ENCODE results near the gene SPOCD1.

DNA sequence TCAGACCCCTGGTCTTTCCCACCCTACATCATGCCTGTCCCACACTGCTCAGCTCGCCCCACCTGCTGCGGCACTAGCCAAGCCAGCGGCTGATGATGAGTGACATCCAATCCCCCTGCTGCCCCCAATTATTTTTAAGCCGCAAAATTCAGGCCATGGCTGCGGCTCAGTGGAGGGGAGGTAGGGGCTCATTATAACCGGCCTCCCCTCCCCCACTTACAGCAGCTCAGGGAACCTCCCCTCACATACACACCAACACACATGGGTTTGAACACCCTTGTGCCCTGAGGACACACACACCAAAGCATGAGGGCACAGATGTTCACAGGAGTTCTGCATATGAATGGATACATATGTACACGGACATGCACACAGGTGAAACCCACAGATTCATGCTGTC lies 57.0 kb downstream of the SPOCD1 start:
- TF ChIP-seq, protein P1, sequence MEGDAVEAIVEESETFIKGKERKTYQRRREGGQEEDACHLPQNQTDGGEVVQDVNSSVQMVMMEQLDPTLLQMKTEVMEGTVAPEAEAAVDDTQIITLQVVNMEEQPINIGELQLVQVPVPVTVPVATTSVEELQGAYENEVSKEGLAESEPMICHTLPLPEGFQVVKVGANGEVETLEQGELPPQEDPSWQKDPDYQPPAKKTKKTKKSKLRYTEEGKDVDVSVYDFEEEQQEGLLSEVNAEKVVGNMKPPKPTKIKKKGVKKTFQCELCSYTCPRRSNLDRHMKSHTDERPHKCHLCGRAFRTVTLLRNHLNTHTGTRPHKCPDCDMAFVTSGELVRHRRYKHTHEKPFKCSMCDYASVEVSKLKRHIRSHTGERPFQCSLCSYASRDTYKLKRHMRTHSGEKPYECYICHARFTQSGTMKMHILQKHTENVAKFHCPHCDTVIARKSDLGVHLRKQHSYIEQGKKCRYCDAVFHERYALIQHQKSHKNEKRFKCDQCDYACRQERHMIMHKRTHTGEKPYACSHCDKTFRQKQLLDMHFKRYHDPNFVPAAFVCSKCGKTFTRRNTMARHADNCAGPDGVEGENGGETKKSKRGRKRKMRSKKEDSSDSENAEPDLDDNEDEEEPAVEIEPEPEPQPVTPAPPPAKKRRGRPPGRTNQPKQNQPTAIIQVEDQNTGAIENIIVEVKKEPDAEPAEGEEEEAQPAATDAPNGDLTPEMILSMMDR (conservative IDR thresholded peaks at IDR 0.05; ENCODE audit: low read length), result no peak
- TF ChIP-seq EZH2phosphoT487 (IDR thresholded peaks at IDR 0.05; ENCODE audit: borderline replicate concordance), result no peak
